Neural cell (in vitro differentiated cells): Measurements from ENCODE around the gene RNF128. TPM values are rescaled to one million over a fixed set of nuclear protein-coding genes. Genes with fewer than 3 reads are reported as not detected.

Experiments
- H2AFZ ChIP-seq: fragments of 200-600, 300-800 bp; sonication (generic), shearing (Covaris generic); 2 replicates; pipeline ENCODE4 v1.6.0; 2014; ENCODE audit warnings: low read depth, mild to moderate bottlenecking, antibody characterized with exemption, low read length, moderate library complexity
- H3F3A ChIP-seq: fragments of 200-600 bp; shearing (Covaris generic); 2 replicates; pipeline ENCODE4 v1.6.1; 2016; ENCODE audit warnings: mild to moderate bottlenecking, moderate library complexity, mixed read lengths, antibody characterized with exemption, low read length; ENCODE audit not compliant: insufficient read depth, poor library complexity, severe bottlenecking
- H3K27ac ChIP-seq: fragments of 200-600, 300-800 bp; sonication (generic), shearing (Covaris generic); 2 replicates; pipeline ENCODE4 v1.5.1; 2014; ENCODE audit warnings: mild to moderate bottlenecking, low read length, moderate library complexity
- H3K27me3 ChIP-seq: fragments of 300-800, 200-600 bp; sonication (generic), shearing (Covaris generic); 2 replicates; pipeline ENCODE4 v1.6.0; 2014; ENCODE audit warnings: mild to moderate bottlenecking, low read depth, low read length, moderate library complexity; ENCODE audit not compliant: insufficient read depth
- H3K36me3 ChIP-seq: fragments of 300-800, 200-600 bp; sonication (generic), shearing (Covaris generic); 2 replicates; pipeline ENCODE4 v1.5.1; 2014; ENCODE audit warnings: mild to moderate bottlenecking, antibody characterized with exemption, low read length, moderate library complexity; ENCODE audit not compliant: insufficient read depth
- H3K4me2 ChIP-seq: fragments of 300-800, 200-600 bp; sonication (generic), shearing (Covaris generic); 2 replicates; pipeline ENCODE4 v1.6.0; 2014; ENCODE audit warnings: mild to moderate bottlenecking, low read length
- H3K4me3 ChIP-seq: fragments of 300-800, 200-600 bp; sonication (generic), shearing (Covaris generic); 2 replicates; pipeline ENCODE4 v1.5.1; 2014; ENCODE audit warnings: mild to moderate bottlenecking, low read length, moderate library complexity
- H3K79me2 ChIP-seq: fragments of 200-600 bp; shearing (Covaris generic); replicated peaks from 2 replicates; pipeline ENCODE4 v1.6.0; 2014; ENCODE audit warnings: mild to moderate bottlenecking, low read length, moderate library complexity; ENCODE audit not compliant: insufficient read depth
- H3K9ac ChIP-seq: fragments of 300-800, 200-600 bp; sonication (generic), shearing (Covaris generic); 2 replicates; pipeline ENCODE4 v1.6.1; 2016; ENCODE audit warnings: mild to moderate bottlenecking, low read length, mixed read lengths
- H3K9me2 ChIP-seq: fragments of 200-600 bp; shearing (Covaris generic); 2 replicates; pipeline ENCODE4 v1.6.1; 2016; ENCODE audit warnings: mild to moderate bottlenecking, low read length, mixed read lengths; ENCODE audit not compliant: insufficient read depth
- H3K9me3 ChIP-seq: fragments of 200-600, 300-800 bp; sonication (generic), shearing (Covaris generic); 2 replicates; pipeline ENCODE4 v1.6.1; 2016; ENCODE audit warnings: mild to moderate bottlenecking, mixed run types, low read length, moderate library complexity, mixed read lengths
- H4K20me1 ChIP-seq: fragments of 200-600 bp; shearing (Covaris generic); 2 replicates; pipeline ENCODE4 v1.6.1; 2016; ENCODE audit warnings: mild to moderate bottlenecking, mixed run types; ENCODE audit not compliant: insufficient read depth
- CTCF ChIP-seq: fragments of 450-650 bp; IDR thresholded peaks from 2 replicates; pipeline ENCODE4 v1.5.1; 2014; ENCODE audit warnings: antibody characterized with exemption, mild to moderate bottlenecking, moderate library complexity; ENCODE audit not compliant: poor library complexity, severe bottlenecking
- EP300 ChIP-seq: fragments of 450-650 bp; conservative IDR thresholded peaks from 2 replicates; pipeline ENCODE4 v1.6.1; 2014; ENCODE audit warnings: antibody characterized with exemption, mild to moderate bottlenecking, moderate library complexity; ENCODE audit not compliant: poor library complexity, severe bottlenecking
- EZH2 ChIP-seq: fragments of 200-600, 300-800 bp; shearing (Covaris generic), sonication (generic); IDR thresholded peaks from 2 replicates; pipeline ENCODE4 v1.6.1; 2014; ENCODE audit warnings: antibody characterized with exemption, low read length, borderline replicate concordance, mild to moderate bottlenecking; ENCODE audit not compliant: insufficient read depth, poor library complexity, severe bottlenecking
- MXI1 ChIP-seq: fragments of 450-650 bp; conservative IDR thresholded peaks from 2 replicates; pipeline ENCODE4 v1.6.1; 2014; ENCODE audit warnings: antibody characterized with exemption, mild to moderate bottlenecking; ENCODE audit not compliant: poor library complexity, severe bottlenecking
- POLR2AphosphoS5 ChIP-seq: IDR thresholded peaks from 2 replicates; pipeline ENCODE4 v1.6.1; 2012
- RAD21 ChIP-seq: fragments of 450-650 bp; conservative IDR thresholded peaks from 2 replicates; pipeline ENCODE4 v1.6.1; 2014; ENCODE audit warnings: antibody characterized with exemption, mild to moderate bottlenecking, moderate library complexity
- polyA plus RNA-seq: library from polyadenylated mRNA; depleted of rRNA; stranded (reverse); fragments of >200 nt; gene quantifications from 2 replicates; pipeline ENCODE4 v1.2.3, GENCODE V29; 2014
- TF ChIP-seq, protein P1 (sequence below): IDR thresholded peaks from 2 replicates; pipeline ENCODE4 v1.6.1; 2012; ENCODE audit warnings: borderline replicate concordance

RNF128 gene
- polyA plus RNA-seq, 1 donor from 2014 or later: 0.72 TPM

- H3K9me3 ChIP-seq: no peaks in the 10 kb centered on the region
- H3K9ac ChIP-seq: no peak overlapping the region
- H3K4me3 ChIP-seq: no peak overlapping the region
- H3K27ac ChIP-seq: no peak overlapping the region
- no peaks in the 10 kb centered on the region for H4K20me1 ChIP-seq
- H3K4me2 ChIP-seq: no peak overlapping the region
- H2AFZ ChIP-seq: no peak overlapping the region
- no peaks in the 10 kb centered on the region for H3K27me3 ChIP-seq
- no peaks in the 10 kb centered on the region for H3K36me3 ChIP-seq
- no peaks in the 10 kb centered on the region for H3F3A ChIP-seq
- H3K9me2 ChIP-seq: no peaks in the 10 kb centered on the region
- TF ChIP-seq MXI1 (no peak), EZH2 (no peak), POLR2AphosphoS5 (no peak), RAD21 (no peak), EP300 (no peak), CTCF (no peak)
- TF ChIP-seq, protein P1, sequence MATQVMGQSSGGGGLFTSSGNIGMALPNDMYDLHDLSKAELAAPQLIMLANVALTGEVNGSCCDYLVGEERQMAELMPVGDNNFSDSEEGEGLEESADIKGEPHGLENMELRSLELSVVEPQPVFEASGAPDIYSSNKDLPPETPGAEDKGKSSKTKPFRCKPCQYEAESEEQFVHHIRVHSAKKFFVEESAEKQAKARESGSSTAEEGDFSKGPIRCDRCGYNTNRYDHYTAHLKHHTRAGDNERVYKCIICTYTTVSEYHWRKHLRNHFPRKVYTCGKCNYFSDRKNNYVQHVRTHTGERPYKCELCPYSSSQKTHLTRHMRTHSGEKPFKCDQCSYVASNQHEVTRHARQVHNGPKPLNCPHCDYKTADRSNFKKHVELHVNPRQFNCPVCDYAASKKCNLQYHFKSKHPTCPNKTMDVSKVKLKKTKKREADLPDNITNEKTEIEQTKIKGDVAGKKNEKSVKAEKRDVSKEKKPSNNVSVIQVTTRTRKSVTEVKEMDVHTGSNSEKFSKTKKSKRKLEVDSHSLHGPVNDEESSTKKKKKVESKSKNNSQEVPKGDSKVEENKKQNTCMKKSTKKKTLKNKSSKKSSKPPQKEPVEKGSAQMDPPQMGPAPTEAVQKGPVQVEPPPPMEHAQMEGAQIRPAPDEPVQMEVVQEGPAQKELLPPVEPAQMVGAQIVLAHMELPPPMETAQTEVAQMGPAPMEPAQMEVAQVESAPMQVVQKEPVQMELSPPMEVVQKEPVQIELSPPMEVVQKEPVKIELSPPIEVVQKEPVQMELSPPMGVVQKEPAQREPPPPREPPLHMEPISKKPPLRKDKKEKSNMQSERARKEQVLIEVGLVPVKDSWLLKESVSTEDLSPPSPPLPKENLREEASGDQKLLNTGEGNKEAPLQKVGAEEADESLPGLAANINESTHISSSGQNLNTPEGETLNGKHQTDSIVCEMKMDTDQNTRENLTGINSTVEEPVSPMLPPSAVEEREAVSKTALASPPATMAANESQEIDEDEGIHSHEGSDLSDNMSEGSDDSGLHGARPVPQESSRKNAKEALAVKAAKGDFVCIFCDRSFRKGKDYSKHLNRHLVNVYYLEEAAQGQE: no peak
- H3K79me2 ChIP-seq: no peaks in the 10 kb centered on the region
These were observed 15.7 kb downstream of the RNF128 start for GRCh38 chrX:106742193-106742592.

- H4K20me1 ChIP-seq: no peaks in the 10 kb centered on the region
- TF ChIP-seq CTCF (no peak), RAD21 (no peak), MXI1 (no peak), POLR2AphosphoS5 (no peak)
- TF ChIP-seq, protein P1: no peak
- no peaks in the 10 kb centered on the region for H3K79me2 ChIP-seq
- no peak overlapping the region for H3K4me3 ChIP-seq
- H3K9me2 ChIP-seq: no peaks in the 10 kb centered on the region
- no peak overlapping the region for H3K9ac ChIP-seq
- no peak overlapping the region for H3K27ac ChIP-seq
- H3F3A ChIP-seq: no peaks in the 10 kb centered on the region
- H2AFZ ChIP-seq: no peak overlapping the region
- no peak overlapping the region for H3K4me2 ChIP-seq
- no peaks in the 10 kb centered on the region for H3K9me3 ChIP-seq
- no peaks in the 10 kb centered on the region for H3K27me3 ChIP-seq
- H3K36me3 ChIP-seq: no peaks in the 10 kb centered on the region
These were observed 16.3 kb downstream of the RNF128 start for GRCh38 chrX:106742805-106743204.
